Measurements from ENCODE around the gene ZNF584. TPM values are rescaled to one million over a fixed set of nuclear protein-coding genes. Genes with fewer than 3 reads are reported as not detected.

ZNF584 gene
- total RNA-seq, 2 donors from 2014 or later = 7.3 to 11.7 TPM

DNA sequence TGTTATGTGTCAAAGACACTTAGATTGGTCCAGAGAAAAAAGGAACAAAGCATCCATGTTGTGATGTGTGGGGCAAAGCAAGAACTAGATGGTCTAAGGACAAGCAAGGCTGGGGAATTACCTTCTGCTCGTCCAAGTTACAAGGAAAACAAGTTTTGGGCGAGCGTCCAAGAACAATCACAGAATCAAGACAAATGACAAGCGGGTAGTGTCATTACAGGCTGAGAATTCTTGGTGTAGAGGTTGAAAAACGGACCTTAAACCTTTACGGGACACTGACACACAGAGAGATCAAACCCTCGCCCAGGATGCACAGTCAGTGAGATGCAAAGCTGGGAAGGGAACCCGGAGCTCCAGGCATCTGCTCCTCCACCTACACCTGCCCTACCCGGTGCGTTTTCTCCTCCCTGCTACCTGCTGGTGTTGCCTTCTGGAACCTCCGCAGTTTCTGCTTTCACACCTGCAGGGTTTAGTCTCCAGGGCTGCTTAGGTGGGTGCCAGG is 42.5 kb downstream of the ZNF584 start:
- intact Hi-C loops (cut with DNase I) = no loop called here
- DNase-seq (ENCODE audit: low spot score) = no peak

DNA sequence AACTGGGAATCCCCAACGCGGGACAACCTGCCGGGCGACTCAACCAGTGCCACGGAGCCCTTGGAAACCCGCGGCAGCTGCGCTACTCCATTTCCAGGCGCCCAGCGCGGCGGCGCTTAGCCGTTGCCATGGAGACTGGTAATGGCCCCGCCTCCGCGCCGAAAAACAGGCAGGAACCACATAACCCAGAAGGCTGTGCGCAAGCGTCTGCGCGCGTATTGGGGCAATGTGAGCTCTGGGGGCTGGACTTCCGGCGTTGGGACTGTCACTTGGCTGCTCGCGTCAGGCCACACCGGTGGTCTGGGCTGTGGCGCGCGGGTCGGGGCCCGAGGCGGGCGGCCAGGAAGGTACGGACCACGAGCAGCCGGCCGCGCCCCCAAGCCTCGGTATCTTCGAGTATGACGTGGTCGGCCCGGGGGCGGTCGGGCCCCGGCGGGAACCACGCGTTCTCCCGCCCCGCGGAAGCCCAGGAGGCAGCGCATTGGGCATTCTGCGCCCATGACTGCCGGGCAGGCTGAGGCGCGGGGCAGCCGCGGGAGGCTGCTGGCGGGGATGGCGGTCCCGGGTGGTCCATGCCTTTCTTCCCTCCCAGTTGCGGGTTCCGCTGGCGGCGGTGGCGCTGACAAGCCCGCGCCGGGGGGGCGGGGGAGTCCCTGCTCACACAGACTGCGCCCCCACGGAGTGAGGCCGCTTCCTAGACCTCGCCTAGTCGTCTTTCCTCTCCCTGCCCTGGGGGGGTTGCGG is 43.1 kb downstream of the ZNF584 start, which contains the start of gene ZNF324B:
ZNF324B (plus strand) TSS at position 265 of the 744 bp plus-strand sequence. CDS start 2,080 bp downstream, outside the sequence.
- intact Hi-C loops (cut with DNase I) = no loop called here
- DNase-seq (ENCODE audit: low spot score) = peak; percentile 99

DNA sequence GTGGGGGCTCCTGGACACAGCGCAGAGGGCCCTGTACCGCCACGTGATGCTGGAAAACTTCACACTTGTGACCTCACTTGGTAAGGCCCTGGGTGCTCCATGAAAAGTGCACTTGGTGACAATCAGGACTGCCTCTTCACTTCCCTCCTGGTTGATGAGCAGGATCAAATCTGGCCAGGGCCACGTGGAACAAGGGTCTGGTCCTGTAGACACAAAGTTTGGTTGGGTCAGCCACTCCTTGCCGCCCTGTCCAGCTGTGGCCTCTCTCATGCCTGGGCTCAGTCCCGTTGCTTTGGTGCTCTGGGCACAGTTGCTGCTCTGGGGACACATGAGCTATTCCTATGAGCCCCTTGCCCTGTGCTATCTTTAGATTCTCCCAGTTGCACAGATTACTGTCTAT is 45.3 kb downstream of the ZNF584 start:
- DNase-seq (ENCODE audit: low spot score) = no peak
- intact Hi-C loops (cut with DNase I) = no loop called here

DNA sequence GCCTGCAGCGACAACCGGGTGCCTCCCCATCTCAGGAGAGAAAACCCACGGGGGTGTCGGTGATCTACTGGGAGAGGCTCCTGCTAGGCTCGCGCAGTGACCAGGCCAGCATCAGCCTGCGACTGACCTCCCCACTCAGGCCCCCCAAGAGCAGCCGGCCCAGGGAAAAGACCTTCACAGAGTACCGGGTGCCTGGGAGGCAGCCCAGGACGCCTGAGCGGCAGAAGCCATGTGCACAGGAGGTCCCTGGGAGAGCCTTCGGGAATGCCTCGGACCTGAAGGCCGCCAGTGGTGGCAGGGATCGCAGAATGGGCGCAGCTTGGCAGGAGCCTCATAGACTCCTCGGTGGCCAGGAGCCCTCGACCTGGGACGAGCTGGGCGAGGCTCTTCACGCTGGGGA is 46.9 kb downstream of the ZNF584 start:
- intact Hi-C loops (cut with DNase I) = no loop called here
- DNase-seq (ENCODE audit: low spot score) = no peak

DNA sequence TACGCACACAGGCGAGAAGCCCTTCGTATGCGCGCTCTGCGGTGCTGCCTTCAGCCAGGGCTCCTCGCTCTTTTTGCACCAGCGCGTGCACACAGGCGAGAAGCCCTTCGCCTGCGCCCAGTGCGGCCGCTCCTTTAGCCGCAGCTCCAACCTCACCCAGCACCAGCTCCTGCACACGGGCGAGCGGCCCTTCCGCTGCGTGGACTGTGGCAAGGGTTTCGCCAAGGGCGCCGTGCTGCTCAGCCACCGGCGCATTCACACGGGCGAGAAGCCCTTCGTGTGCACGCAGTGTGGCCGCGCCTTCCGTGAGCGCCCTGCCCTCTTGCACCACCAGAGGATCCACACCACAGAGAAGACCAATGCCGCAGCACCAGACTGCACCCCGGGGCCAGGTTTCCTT is 47.7 kb downstream of the ZNF584 start:
- intact Hi-C loops (cut with DNase I) = no loop called here
- DNase-seq (ENCODE audit: low spot score) = no peak

DNA sequence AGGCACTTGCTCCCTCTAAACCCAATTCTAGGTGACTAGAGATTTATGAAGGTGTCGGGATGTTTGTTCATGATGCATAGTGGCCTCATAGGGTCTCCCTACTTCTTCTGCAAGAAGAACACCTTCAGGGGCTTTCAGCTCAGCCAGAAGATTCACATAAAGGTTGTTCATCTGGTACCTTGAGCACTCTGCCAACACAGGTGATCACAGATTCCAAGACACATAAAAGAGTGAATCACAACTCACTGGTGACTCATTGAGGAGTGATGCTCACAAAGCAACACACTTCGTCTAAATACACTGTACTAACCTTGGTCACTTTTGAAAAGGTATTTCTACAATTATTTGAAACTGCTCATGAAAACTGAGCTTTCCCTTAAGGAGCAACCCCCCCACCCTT is 51.6 kb downstream of the ZNF584 start:
- intact Hi-C loops (cut with DNase I) = no loop called here
- no peak for DNase-seq (ENCODE audit: low spot score)

DNA sequence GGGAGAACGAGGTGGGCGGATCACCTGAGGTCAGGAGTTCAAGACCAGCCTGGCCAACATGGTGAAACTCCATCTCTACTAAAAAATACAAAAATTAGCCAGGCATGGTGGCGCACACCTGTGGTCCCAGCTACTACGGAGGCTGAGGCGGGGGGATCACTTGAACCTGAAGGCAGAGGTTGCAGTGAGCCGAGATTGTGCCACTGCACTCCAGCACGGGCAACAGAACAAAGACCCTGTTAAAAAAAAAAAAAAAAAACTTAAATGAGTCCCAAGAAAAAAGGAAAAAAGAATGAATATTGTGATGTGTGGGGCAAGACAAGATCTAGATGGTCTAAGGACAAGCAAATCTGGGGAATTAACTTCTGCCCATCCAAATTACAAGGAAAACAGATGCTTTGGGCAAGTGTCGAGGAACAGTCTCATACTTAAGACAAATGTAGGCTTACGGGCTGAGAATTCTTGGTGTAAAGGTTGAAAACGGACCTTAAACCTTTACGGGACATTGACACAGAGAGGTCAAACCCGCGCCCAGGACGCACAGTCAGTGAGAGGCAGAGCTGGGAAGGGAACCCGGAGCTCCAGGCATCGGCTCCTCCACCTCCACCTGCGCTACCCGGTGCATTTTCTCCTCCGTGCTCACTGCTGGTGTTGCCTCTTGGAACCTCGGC is 57.8 kb downstream of the ZNF584 start:
- DNase-seq (ENCODE audit: low spot score) = no peak
- intact Hi-C loops (cut with DNase I) = no loop called here

DNA sequence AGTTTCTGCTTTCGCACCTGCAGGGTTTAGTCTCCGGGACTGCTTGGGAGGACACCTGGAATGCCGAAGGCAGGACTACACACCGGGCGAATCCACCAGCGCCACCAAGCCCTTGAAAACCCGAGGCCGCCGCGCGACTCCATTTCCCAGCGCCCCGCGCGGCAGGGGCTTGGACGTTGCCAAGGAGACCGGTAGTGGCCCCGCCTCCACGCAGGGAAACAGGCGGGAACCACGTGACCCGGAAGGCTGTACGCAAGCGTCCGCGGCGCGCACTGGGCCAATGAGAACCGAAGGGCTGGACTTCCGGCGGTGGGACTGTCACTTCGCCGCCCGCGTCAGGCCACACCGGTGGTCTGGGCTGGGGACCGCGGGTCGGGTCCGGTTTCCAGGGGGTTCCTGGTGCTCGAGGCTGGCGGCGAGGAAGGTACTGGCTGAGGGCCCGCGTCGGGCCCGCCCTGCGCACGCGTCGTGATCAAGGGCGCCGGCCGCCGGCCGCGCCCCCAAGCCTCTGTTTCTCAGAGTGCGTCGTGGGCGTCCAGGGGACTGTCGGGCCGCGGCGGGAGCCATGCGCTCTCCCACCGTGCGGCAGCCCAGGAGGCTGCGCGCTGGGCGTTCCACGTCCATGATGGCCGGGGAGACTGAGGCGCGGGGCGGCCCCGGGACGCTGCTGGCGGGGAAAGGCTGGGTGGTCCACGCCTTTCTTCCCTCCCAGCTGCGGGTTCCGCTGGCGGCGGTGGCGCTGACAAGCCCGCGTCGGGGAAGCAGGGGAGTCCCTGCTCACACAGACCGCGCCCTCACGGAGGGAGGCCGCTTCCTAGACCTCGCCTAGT is 58.5 kb downstream of the ZNF584 start, which contains the start of gene ZNF324:
ZNF324 (plus strand) TSS at position 321 of the 830 bp plus-strand sequence. CDS start 2,106 bp downstream, outside the sequence.
- intact Hi-C loops (cut with DNase I) = no loop called here
- DNase-seq (ENCODE audit: low spot score) = peak; percentile 100

Small RNA genes lying within 50 kb of the gene (microRNA-seq; reads per million reads assigned to microRNA genes)
- 0 to 0.26 reads per million in 2 donors for gene MIR4754 (ENCODE audit: borderline microRNAs expressed in 2 of 2)

Other genes with a start within 250 kb of the ZNF584 start
- gene ZNF274, start 225.6 kb upstream of the ZNF584 start, total RNA-seq = 10 to 100 TPM; 15.2 to 15.9 TPM
- 10 to 100 TPM; 12.2 to 15.8 TPM for gene ZNF544, start 179.7 kb upstream of the ZNF584 start, total RNA-seq
- gene ZNF8, start 129.7 kb upstream of the ZNF584 start, total RNA-seq = 1 to 10 TPM; 5.1 to 5.5 TPM
- 10 to 100 TPM; 17.7 to 25.0 TPM for gene ERVK3-1, start 103.3 kb upstream of the ZNF584 start, total RNA-seq
- gene ZSCAN22, start 81.7 kb upstream of the ZNF584 start, total RNA-seq = 1 to 10 TPM; 2.5 to 2.6 TPM
- gene A1BG, start 55.2 kb upstream of the ZNF584 start, total RNA-seq = 10 to 100 TPM; 11.7 to 17.5 TPM
- under 1 TPM; 0.14 to 0.69 TPM for gene ZNF497, start 45.9 kb upstream of the ZNF584 start, total RNA-seq
- 1 to 10 TPM in 1 of 2 donors, under 1 TPM in 1; 0.86 to 1.0 TPM for gene ZNF837, start 27.6 kb upstream of the ZNF584 start, total RNA-seq
- gene RPS5, start 21.4 kb upstream of the ZNF584 start, total RNA-seq = 100 to 1,000 TPM; 714 to 768 TPM
- not detected for gene RNF225, start 13.0 kb upstream of the ZNF584 start, total RNA-seq
- gene ZNF132, start 31.5 kb downstream of the ZNF584 start, total RNA-seq = 1 to 10 TPM; 2.9 to 3.8 TPM
- gene ZNF324B, start 43.0 kb downstream of the ZNF584 start, total RNA-seq = 1 to 10 TPM; 5.1 to 5.4 TPM
- gene ZNF324, start 58.4 kb downstream of the ZNF584 start, total RNA-seq = 1 to 10 TPM; 7.0 to 7.8 TPM
- 1 to 10 TPM; 4.8 to 6.0 TPM for gene ZNF446, start 67.7 kb downstream of the ZNF584 start, total RNA-seq
- gene SLC27A5, start 103.3 kb downstream of the ZNF584 start, total RNA-seq = 1 to 10 TPM; 7.6 to 7.9 TPM
- 10 to 100 TPM; 11.8 to 12.1 TPM for gene ZBTB45, start 111.2 kb downstream of the ZNF584 start, total RNA-seq
- gene TRIM28, start 135.4 kb downstream of the ZNF584 start, total RNA-seq = 100 to 1,000 TPM; 159 to 168 TPM
- 100 to 1,000 TPM in 1 of 2 donors, 10 to 100 TPM in 1; 96.9 to 103 TPM for gene CHMP2A, start 146.5 kb downstream of the ZNF584 start, total RNA-seq
- 10 to 100 TPM; 53.3 to 60.0 TPM for gene UBE2M, start 150.0 kb downstream of the ZNF584 start, total RNA-seq
- gene MZF1, start 164.7 kb downstream of the ZNF584 start, total RNA-seq = 10 to 100 TPM; 10.0 to 14.0 TPM